ENCODE results near the gene KLHL26.
A peak's percentile ranks its signal among the peaks of the same experiment; 100 is the strongest.
"Not testable (repeated sequence)": the region's sequence is repeated elsewhere in the genome, so short reads cannot be mapped to it uniquely, and the experiment has no call there.

The KLHL26 gene, protein sequence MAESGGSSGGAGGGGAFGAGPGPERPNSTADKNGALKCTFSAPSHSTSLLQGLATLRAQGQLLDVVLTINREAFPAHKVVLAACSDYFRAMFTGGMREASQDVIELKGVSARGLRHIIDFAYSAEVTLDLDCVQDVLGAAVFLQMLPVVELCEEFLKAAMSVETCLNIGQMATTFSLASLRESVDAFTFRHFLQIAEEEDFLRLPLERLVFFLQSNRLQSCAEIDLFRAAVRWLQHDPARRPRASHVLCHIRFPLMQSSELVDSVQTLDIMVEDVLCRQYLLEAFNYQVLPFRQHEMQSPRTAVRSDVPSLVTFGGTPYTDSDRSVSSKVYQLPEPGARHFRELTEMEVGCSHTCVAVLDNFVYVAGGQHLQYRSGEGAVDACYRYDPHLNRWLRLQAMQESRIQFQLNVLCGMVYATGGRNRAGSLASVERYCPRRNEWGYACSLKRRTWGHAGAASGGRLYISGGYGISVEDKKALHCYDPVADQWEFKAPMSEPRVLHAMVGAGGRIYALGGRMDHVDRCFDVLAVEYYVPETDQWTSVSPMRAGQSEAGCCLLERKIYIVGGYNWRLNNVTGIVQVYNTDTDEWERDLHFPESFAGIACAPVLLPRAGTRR

GRCh38 chr19:18636969-18637629, at the start of gene KLHL26:
Gene KLHL26, plus strand, starts transcription at chr19:18637028. Its CDS starts 27 bp downstream, at chr19:18637055.
- no peak for DNase-seq (ENCODE audit: low read depth in 2 of 2)

DNA sequence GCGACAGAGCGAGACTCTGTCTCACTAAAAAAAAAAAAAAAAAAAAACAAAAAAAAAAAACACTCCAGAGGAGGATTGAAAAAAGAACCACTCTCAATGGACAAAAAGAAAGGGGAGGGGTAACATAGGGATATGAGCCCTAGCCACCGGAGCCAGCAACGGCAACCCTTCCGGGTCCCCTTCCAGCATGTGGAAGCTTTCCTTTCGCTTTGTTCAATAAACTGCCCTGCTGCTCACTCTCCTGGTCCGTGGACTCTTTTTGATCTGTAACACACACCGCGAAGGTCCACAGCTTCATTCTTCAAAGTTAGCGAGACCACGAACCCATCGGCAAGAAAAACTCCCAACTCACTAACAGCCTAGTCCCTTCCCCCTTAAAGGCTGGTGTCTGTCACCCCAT, 49.3 kb upstream of the KLHL26 start:
- no peak for DNase-seq (ENCODE audit: low read depth in 2 of 2)

- DNase-seq (ENCODE audit: low read depth in 2 of 2), result no peak
Observed at GRCh38 chr19:18587962-18588610, 48.7 kb upstream of the KLHL26 start.

GRCh38 chr19:18588611-18589379, 48.0 kb upstream of the KLHL26 start, which contains the start of gene REX1BD:
Gene REX1BD, plus strand, starts transcription at chr19:18588798. Its CDS starts 4 bp downstream, at chr19:18588802.
- DNase-seq (ENCODE audit: low read depth in 2 of 2), result peak; percentile 81 to 83

GRCh38 chr19:18589380-18590272, 47.2 kb upstream of the KLHL26 start:
- DNase-seq (ENCODE audit: low read depth in 2 of 2), result peak; percentile 20 to 37

GRCh38 chr19:18590273-18591272, 46.3 kb upstream of the KLHL26 start:
- no peak for DNase-seq (ENCODE audit: low read depth in 2 of 2)

GRCh38 chr19:18591735-18592385, 45.0 kb upstream of the KLHL26 start:
- DNase-seq (ENCODE audit: low read depth in 2 of 2), result no peak

- not testable (repeated sequence) for DNase-seq (ENCODE audit: low read depth in 2 of 2)
Observed at GRCh38 chr19:18592732-18593131, 44.1 kb upstream of the KLHL26 start.

DNA sequence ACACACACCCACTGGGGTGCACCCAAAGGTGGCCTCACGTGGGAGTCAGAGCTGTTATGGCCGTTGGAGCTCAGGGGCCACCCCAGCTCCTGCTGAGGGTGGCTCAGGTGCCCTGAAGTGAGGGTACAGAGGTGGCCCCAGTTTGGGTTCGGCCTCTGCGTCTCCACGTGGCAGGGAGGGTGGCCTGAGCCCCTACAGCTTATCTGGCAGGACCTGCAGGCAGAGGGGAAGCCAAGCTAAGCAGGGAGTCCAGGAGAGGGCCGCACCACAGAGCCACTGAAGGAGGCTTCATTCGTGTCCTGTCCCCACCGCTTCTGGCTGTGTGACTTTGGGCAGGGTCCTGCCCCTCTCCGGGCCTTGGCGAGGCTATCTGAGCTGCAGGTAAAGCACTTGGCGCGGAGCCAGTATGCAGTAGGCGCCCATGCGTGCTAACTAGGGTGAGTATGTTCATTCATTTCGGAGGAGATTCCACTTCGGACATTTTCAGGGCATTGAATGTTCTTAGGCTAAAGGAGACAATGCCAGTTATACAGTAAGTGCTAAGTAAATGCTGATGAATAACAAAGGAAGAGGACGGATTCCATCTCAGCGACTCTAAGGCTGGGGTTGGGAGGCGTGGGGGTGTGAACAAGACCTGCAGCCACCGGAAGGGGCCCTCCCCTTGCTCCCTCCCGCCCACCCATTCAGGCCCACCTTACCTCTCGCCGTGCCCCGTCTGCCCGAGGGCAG, 43.3 kb upstream of the KLHL26 start:
- no peak for DNase-seq (ENCODE audit: low read depth in 2 of 2)

GRCh38 chr19:18594096-18594823, 42.6 kb upstream of the KLHL26 start:
- DNase-seq (ENCODE audit: low read depth in 2 of 2), result peak; percentile 50 to 58

DNA sequence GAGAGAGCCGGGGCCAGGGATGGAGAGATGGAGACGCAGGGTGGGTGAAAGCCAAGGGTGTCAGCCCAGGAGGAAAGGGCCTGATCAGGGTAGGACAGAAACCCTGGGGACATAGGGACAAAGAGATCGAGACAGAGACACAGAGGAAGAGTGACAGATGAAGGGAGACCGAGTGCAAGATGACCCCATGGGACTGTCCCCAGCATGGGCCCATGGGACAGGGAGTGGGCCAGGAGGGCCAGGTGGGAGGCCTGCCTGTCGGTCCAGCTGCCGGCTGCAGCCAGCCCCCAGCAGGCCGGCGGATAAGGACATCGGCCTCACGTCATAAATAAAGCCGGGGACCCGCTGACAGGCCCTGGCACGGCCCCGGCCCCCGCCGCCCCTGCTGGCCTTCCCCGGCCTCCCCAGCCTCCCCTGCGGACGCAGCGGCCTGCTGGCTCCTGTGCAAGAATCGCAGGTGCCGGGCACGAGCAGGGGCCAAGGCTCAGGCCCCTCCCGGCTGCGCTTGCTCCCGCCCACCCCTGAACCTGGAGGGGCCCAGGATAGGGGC, 41.9 kb upstream of the KLHL26 start:
- DNase-seq (ENCODE audit: low read depth in 2 of 2), result no peak

DNA sequence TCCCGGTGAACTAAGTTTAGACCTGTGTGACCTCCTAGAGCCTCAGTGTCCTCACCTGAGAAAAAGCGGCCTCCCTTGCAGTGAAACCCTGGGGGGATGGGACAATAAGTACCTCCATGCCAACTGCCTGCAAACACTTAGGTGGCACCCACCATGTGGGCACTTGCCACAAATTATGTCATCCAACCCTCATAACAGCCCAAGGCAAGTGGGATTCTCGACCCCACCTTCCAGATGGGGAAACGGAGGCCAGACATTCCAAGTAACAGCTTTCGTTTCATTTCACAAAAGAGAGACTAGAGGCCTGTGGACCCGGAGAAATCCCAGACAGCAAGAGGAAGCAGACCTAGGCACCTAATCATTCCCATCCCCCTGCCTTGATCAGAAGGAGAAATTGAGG, 41.4 kb upstream of the KLHL26 start:
- no peak for DNase-seq (ENCODE audit: low read depth in 2 of 2)

DNA sequence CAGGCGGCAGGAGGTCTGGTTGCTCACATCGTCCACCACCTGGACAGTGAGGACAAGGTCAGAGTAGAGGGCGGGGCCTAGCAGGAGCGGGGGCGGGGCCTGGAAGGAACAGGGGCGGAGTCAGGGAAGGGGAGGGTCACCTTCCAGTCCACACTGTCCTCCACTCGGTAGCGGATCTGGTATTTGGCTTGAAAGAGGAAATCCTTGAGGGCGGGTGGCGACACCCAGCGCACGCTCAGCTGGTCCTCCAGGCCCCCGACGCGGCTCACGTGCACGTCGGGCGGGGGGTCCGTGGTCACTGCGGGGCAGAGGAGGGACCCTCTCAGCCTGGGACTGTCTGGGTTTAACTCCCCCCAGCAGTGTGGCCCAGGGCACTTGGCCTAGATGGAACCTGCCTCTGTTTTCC, 40.1 kb upstream of the KLHL26 start:
- DNase-seq (ENCODE audit: low read depth in 2 of 2), result no peak

GRCh38 chr19:18597809-18598660, 38.8 kb upstream of the KLHL26 start:
- DNase-seq (ENCODE audit: low read depth in 2 of 2), result no peak

DNA sequence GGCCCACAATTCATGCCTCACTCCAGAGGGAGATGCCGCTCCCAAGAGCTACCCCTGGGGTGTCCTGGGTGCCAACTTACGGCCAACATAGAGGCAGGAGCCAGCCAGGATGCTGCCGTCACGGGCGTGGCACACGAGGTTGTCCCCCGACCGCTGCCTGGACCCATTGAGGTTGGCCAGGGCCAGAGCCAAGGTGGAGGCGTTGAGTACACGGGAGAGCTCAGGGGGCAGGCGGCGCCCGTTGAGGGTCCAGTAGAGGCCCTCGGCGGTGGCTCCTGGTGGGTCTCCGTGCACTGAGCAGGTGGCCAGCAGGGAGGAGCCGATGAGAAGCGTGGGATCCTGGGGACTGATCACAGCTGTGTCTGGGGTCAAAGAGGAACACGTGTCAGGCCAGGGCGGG, 37.3 kb upstream of the KLHL26 start:
- DNase-seq (ENCODE audit: low read depth in 2 of 2), result no peak
